Activated T-cell treated with anti-CD3 and anti-CD28 coated beads for 48 hours (primary cell): Measurements from ENCODE around the gene ZDHHC14.

Experiments used
- DNase-seq: peaks from one replicate; pipeline ENCODE4 v3.0.0-alpha.2; 2020; ENCODE audit warnings: low read depth

The ZDHHC14 gene

GRCh38 chr6:157646012-157646411 is 265.0 kb downstream of the ZDHHC14 start:
- no peak for DNase-seq

- DNase-seq, result no peak
These were observed 266.4 kb downstream of the ZDHHC14 start for GRCh38 chr6:157647261-157647915.

DNA sequence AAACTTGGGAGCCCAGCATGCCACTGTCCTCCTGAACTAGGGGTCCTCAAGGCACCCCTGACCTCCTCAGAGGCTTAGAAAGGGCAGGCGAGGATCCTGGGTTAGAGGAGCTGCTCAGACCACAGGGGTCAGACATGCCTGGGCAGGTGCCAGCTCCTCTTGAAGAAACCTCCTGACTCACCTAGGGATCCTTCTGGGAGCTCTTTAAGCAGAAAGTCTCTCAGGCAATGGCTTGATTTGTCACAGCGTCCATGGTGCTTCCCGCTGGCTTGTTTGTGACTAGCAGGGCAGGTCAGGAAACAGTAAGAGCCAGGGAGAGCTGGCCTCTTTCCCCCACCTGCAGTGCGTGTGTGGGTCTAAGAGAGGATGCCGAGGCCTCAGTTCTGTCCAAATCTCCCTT is 267.6 kb downstream of the ZDHHC14 start:
- DNase-seq, result no peak

- DNase-seq, result no peak
These were observed 268.6 kb downstream of the ZDHHC14 start for GRCh38 chr6:157649311-157650260.

DNA sequence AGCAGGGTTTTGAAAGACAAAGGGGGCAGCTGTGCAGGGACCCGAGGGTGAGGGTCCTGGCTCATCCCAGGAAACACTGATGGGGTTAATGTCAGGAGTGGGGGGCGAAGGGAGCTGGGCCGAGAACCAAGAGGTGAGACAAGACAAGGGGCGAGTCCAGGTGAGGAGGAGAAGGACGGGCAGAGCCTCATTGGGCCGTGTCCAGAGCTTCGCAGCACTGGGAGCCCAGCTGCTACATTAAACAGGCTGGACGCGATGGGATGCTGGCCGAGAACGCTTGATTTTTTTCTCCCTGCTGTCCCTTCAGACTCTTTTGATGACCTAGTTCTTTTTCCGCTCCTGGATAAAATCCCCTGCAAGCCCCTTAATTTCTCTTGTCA is 269.3 kb downstream of the ZDHHC14 start:
- no peak for DNase-seq

GRCh38 chr6:157650801-157651200 is 269.8 kb downstream of the ZDHHC14 start:
- DNase-seq, result no peak

- DNase-seq, result no peak
These were observed 270.9 kb downstream of the ZDHHC14 start for GRCh38 chr6:157651731-157652490.

GRCh38 chr6:157652601-157653363 is 271.8 kb downstream of the ZDHHC14 start:
- DNase-seq, result no peak

DNA sequence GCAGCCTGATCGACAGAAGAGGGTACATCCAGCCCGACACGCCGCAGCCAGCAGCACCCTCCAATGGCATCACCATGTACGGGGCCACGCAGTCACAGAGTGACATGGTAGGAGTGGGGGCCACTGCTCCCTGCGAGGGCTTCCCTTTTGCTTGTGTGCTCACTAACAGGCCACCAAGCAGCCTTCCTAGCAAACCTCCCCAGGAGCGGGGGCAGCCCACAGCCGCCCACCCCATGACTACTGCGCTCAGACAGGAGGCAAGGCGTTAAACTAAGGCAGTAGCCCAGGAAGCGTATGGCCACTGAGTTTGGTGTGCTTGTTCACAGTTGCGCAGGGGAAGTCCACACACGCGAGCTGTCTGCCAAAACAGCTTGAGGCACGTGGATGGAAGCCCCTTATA is 272.5 kb downstream of the ZDHHC14 start:
- no peak for DNase-seq

DNA sequence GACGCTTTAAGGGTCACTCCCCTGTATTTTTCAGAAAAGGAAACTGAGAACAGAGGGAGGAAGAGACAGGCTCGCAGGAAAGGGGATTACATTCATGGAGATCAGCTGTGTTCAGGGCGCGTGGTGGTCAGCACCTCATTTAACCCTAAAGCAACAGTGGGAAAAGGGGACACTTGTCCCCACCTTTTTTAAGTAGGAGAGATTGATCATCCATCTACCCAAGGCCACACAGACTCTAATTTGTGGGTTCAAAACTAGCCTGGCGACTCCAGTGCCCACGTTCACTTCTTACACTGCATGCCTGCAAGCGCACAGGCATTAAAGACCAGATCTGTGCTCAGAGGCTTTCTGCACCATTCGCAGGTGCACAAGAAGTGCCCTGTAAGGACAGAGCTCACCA is 274.1 kb downstream of the ZDHHC14 start:
- no peak for DNase-seq

- DNase-seq, result no peak
These were observed 275.5 kb downstream of the ZDHHC14 start for GRCh38 chr6:157656437-157656997.

- DNase-seq, result no peak
These were observed 276.8 kb downstream of the ZDHHC14 start for GRCh38 chr6:157657754-157658153.

GRCh38 chr6:157658301-157658700 is 277.3 kb downstream of the ZDHHC14 start:
- no peak for DNase-seq

GRCh38 chr6:157659536-157660271 is 278.7 kb downstream of the ZDHHC14 start:
- DNase-seq, result no peak

GRCh38 chr6:157660414-157660813 is 279.4 kb downstream of the ZDHHC14 start:
- DNase-seq, result no peak

DNA sequence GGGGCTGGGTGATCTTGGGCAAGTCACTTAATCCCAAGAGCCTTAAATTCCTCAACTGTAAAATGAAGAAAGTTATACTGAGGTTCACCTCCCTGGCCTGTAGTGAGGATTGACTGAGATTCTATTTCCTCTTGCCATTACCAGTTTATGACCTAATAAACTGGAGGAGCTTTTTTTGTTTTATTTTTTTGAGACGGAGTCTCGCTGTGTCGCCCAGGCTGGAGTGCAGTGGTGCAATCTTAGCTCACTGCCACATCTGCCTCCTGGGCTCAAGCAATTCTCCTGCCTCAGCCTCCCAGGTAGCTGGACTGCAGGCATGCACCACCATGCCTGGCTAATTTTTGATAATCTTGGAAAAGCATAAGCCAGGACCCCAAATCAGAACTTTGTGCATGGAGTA is 280.7 kb downstream of the ZDHHC14 start:
- DNase-seq, result no peak

DNA sequence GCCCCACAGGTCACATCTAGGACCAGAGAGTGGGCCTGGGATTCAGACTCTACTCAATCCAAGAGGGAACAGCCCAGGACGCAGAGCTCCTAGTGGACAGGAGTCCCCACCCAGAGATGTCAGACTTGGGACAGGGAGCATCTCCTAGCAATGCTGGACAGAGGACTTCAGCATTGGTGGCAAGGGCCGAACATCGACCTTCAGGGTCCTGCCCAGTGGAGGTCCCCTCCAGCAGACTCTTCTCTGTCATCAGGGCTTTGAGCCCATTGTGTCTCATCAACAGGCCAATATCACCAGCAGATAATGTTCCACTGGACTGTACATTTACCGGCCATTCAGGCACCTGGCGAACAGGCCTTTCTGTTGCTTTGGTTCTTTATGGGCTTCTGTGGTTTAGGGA is 282.3 kb downstream of the ZDHHC14 start:
- no peak for DNase-seq

- no peak for DNase-seq
These were observed 284.2 kb downstream of the ZDHHC14 start for GRCh38 chr6:157665180-157665579.

- DNase-seq, result no peak
These were observed 285.7 kb downstream of the ZDHHC14 start for GRCh38 chr6:157666729-157667128.

GRCh38 chr6:157667211-157668008 is 286.4 kb downstream of the ZDHHC14 start:
- peak; percentile 23 for DNase-seq
